HG02610 (cell line): ENCODE measurements around the gene HBD.

ENCODE experiments used
- ATAC-seq: cut with Tn5 transposase; IDR thresholded peaks from one replicate; pipeline ENCODE4 v1.9.1; 2021; ENCODE audit warnings: mild to moderate bottlenecking, moderate library complexity; ENCODE audit not compliant: unreplicated experiment

Gene HBD

GRCh38 chr11:5192738-5193137, 41.5 kb downstream of the HBD start:
- ATAC-seq, result no peak

GRCh38 chr11:5188201-5188600, 46.1 kb downstream of the HBD start:
- no peak for ATAC-seq
